Superior temporal gyrus (tissue), 1 donor: ENCODE results near the gene IGF2BP1.

ENCODE experiments used
- DNase-seq: peaks from one replicate; pipeline ENCODE4 v3.0.0-alpha.2; 2016; ENCODE audit errors: extremely low spot score

Gene IGF2BP1

DNA sequence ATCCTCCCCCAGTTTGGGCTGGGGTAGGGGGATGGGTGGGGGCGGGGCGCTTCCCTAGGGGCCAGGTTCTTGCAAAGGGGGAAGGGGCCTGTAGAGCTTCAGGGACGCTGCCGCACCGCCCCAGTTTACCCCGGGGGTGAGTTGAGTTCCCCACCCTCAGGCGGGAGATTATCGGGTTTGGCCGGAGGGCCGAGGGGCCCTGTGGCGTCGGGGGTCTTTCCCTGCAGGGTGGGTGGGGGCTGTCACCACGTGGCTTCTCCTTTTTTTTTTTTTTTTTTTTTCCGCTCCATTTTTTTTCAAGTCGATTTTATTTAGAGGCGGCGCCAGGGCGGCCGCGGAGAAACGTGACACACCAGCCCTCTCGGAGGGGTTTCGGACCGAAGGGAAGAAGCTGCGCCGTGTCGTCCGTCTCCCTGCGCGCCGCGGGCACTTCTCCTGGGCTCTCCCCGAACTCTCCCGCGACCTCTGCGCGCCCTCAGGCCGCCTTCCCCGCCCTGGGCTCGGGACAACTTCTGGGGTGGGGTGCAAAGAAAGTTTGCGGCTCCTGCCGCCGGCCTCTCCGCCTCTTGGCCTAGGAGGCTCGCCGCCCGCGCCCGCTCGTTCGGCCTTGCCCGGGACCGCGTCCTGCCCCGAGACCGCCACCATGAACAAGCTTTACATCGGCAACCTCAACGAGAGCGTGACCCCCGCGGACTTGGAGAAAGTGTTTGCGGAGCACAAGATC is at the start of gene IGF2BP1:
IGF2BP1 (plus strand) TSS at position 283 of the 724 bp plus-strand sequence; CDS start at position 644, 361 bp downstream.
- DNase-seq = no peak

DNA sequence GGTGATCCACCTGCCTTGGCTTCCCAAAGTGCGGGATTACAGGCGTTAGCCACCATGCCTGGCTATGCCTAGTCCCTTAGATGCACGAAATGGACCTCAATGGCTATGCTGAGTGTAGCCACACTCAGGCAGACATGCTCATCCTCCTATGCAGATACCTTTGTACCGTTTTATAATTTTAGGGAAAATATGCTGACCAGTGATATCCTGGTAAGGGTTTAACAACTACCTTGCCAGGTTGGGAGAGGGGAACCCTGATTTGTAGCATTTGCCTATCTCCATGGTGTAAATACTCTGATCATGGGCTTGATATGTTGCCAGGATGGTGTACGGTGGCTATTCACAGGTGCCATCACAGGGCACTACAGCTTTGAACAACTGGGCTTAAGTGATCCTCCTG is 45.6 kb upstream of the IGF2BP1 start:
- no peak for DNase-seq

DNA sequence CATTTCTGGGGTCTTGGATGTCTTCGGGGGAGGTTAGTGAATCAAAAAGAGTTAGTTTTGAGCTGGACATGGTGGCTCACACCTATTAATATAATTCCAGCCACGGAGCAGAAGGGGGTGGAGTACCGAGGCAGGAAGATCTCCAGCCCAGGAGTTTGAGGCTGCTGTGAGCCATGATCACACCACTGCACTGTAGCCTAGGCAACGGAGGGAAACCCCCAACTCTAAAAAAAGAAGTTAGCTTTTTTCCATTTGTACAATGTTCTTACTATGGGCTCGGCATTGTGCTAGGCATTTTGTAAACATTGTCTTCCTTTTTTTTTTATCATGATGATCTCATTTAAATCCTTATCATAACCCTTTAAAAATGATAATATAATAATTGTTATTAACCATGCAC is 44.3 kb upstream of the IGF2BP1 start:
- DNase-seq = no peak

DNA sequence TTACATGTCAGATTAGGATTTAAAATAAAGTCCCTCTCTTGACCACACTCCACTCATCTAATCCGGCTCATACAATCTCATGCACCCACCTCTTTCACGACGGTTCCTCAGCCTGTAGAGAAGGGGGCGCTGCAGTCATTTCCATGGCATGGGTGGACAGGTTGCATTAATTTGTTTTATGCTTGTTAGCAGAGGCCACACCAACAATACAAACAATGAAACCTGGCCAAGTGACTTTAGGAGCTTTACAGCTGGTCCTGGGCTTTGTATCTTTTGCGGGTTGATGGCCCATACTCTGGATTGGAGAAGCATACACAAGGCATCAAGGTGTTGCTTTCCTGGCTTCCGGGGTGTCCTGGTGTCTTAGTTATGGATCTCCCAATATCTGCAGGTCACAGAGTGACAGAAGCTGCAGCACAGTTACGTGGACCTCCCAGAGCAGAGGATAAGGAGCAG is 42.9 kb upstream of the IGF2BP1 start:
- no peak for DNase-seq

DNA sequence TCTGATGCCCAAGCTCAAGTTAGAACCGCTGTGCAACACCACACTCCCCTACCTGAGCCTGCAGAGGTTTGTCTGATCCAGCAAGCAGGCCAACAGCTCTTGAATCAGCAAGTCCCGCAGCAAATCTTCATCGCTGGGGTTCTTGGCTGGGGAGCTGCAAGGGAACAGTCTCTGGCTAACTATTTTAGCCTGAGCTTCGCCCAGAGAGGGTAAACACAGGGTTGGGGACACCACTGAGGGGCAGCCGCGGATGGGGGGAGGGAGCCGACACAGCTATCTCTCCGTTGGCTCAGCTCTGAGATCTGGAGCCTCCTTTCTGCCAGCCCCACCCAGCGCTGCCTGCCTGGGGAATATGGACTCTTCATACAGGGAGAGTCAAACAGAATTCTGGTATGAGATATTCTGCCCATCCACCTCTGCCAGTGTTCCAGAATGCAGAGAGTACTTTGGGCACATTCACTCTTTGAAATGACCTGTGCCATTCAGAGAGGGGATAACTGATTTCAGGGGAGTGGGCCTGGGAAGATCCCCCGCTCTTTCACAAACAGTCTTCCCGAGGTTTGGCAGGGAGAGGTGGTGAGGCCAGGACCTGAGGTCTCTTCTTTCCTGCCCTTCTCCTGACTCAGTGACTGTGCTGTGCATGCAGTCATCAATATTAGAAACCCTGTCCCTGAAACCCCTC is 36.2 kb upstream of the IGF2BP1 start:
- DNase-seq = no peak

DNA sequence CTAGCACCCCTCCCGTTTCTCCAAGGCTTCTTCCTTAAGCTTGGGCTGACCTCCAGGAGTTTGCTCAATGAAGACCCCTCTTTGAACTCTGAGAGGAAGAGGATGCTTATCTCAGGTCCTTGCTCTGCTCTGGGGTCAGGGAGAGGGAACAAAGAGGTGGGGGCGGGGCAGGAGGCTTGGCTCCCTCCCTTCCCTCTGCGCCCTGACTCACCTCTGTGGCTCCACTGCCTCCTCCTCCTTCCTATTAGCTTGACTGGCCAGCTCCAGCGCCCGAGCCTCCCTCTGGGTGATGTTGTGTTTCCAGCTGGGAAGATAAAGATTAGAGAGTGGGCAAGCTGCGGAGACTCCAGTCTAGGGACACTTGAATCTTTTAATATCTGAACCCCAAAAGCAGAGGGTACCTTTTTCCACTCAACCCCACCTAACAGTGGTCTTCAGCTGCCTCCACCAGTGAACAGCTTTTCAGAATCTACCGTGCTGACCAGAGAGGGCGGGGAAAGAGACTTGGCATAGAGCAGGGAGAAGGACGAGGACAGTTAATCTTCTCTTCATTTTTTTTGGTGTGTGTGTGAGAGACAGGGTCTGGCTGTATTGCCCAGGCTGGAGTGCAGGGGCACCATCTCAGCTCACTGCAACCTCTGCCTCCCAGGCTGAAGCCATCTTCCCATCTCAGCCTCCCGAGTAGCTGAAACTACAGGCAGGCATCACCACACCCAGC is 35.5 kb upstream of the IGF2BP1 start:
- no peak for DNase-seq

DNA sequence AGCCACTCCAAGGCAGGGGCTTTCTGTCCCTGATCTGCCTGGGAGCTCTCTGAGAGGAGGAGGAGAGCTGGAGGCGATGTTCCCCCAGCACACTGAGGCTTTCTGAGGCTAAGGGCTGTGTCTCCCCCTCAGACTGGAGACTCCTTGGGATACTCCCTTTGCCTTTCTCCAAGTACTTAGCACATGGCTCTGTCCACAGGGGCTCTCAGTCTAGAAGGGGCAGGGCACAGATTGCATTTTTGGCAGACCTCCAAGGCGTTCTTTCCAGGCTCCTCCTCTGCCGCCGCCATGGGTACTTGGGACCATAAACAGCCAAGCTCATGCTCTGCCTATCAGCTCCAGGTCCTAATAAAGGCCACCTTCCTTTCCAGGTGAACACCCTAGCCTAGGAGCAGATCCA is 27.0 kb upstream of the IGF2BP1 start:
- DNase-seq = no peak

DNA sequence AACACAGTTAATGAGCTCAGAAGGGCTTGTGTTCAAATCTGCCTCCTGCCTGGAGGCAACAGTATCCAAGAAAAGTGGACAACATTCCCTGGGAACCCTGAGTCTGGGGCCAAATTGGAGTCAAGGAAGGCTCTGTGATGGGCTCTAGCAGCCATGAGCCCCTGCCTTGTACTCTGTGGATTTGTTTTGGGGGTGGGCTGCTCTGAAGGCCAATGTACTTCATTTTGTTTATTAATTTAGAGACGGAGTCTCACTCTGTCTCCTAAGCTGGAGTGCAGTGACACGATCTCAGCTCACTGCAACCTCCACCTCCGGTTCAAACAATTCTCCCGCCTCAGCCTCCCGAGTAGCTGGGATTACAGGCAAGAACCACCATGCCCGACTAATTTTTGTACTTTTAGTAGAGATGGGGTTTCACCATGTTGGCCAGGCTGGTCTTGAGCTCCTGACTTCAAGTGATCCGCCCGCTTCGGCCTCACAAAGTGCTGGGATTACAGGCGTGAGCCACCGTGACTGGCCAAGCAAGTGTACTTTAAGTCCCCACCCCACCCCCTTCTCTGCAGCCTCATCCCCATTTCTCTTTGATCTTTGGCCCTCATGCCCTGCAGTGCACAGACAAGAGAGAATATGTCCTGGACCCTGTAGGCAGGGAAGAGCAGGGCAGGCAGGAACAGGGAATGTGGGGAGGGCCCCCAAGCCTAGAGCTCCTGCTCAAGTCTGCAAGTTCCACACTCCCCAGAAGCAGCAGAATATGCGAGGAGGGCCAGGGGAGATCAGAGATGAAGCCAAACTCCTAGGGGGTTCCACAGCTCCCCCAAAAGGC is 26.1 kb upstream of the IGF2BP1 start:
- DNase-seq = no peak

DNA sequence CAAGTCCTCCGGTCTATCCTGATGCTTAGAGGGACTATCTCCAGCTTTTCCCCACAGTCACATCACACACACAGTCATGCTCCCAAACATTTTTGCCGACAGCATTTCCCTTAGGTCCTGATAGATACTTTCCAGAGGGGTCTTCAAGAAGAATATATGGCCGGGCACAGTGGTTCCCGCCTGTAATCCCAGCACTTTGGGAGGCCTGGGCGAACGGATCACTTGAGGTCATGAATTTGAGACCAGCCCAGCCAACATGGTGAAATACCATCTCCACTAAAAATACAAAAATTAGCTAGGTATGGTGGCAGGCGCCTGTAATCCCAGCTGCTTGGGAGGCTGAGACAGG is 24.5 kb upstream of the IGF2BP1 start:
- no peak for DNase-seq

DNA sequence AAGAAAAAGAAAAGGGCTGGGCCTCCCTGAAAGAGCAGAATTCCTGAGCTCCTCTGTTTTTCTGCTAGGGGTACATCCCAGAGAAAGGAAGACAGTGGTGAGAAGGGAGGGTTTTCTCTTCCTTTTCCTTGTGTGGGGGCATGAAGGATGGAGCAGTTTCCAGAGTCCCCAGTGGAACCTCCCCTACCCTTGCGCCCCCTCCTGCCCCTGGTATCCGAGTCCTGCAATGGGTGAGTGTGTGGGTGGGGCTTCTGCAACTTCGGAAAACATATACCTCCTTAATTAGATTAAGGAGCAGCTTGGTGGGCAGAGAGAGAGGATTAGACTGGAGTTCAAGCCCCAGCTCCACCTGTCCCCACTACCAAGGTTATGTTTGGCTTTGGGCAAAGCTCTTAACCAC is 23.4 kb upstream of the IGF2BP1 start:
- DNase-seq = no peak

DNA sequence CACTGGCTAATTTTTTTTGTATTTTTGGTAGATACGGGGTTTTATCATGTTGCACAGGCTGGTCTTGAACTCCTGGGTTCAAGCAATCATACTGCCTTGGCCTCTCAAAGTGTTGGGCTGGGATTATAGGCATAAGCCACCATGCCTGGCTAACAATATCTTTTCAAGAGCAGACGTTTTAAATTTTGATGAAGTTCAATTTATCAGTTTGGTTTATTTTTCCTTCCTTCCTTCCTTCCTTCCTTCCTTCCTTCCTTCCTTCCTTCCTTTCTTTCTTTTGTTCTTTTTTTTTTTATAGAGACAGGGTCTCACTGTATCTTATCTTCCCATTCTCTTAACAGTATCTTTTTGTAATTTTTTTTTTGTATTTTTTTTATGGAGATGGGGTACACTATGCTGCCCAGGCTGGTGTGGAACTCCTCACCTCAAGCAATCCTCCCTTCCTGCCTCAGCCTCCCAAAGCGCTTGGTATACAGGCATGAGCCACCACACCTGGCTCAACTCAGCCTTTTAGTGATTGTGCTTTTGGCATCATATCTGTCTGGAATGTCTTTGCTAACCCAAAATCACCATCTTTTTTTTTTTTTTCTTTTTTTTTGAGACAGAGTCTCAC is 15.2 kb upstream of the IGF2BP1 start:
- no peak for DNase-seq

DNA sequence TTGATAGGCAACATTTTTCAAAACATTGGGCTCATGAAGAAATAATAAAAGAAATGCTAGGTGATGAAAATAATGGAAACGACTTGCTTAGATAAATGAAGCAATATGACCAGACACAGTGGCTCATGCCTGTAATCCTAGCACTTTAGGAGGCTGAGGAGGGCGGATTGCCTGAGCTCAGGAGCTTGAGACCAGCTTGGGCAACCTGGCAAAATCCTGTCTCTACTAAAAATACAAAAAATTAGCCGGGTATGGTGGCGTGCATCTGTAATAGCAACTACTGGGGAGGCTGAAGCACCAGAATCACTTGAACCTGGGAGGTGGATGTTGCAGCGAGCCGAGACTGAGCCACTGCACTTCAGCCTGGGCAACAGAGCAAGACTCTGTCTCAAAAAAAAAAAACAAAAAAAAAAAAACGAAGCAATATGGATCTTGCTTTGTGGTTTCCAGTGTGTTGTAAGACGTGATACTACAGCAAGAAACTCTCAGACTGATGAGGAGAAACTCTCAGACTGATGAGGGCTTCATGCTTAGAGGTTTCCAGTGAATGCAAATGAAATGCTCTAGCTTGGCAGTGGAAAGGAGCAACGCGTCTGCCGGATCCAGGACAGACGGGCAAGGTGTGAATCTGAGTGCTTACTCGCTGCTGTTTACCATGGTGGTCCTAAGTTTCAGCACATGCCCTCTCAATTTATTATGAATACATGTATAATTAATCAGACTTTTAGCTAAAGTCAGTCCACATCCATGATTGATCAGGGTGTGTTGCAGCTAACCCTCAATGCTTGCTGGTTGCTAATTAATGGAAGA is 11.5 kb upstream of the IGF2BP1 start:
- no peak for DNase-seq

DNA sequence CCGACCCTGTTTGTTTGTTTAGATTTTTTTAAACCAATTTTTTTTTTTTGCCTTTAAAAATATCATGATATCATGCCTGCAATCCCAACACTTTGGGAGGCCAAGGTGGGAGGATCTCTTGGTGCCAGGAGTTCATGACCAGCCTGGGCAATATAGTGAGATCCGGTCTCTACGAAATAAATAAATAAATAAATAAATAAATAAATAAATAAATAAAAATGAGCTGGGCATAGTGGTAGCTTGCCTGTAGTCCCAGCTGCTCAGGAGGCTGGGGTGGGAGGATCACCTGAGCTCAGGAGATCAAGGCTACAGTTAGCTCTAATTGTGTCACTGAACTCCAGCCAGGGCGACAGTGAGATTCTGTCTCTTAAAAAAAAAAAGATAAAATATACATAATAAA is 8.1 kb upstream of the IGF2BP1 start:
- no peak for DNase-seq

DNA sequence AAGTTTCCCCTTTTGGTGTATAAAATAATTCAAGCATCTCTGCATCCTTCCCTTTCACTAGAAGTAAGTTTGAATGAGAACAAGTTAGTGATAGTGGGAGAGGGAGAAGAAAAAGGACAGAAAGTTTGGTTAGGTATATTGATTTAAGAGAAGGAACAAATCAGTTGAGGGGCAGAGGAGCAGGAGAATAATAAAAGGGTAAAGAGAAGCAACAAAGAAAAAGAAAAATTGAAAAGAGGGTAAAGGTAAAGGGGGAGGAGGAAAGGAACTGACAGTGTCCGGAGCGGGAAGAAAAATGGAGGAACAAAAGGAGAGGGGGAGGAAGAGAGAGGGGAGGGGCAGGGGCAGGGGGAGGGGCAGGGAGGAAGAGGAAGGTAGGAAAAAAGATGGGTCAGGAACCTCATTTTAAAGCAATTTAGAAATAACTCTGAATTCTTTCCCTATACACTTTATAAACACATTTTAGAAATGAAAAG is 6.3 kb upstream of the IGF2BP1 start:
- DNase-seq = no peak

DNA sequence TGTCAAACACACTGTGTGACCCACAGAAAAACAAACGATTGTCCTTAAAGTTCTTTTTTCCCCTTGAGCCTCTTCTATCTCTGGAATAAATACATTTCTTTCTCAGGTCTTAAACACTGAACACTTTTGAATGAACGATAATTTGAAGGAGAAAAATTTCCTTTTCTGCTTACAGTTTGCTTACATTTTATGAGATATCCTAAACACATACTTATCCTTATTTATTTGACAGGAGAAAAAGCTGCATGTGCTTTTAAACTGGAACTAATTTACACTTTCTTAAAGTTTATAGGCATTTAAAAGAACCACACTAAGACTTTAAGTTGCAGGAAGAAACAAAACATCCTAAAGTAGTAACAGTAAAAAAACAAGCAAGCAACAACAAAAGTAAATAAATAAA is 4.7 kb upstream of the IGF2BP1 start:
- DNase-seq = no peak

DNA sequence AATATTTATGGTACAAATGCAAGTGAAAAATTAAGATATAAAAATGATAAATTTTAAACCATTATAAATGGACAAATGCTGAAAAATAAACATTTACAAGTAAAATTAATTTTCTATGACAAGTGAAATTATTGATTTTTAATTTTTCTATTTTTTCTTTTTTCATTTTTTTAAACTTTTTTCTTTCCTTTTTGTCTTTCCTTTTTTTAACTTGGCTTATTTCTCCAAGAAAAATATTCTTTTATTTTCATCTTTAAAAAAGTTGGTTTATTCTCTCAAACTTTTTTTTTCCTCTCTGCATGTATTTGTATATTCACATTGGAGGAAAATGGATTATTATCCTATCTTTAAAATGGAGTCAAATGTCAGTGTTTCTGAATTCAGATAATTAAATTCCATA is 3.9 kb upstream of the IGF2BP1 start:
- DNase-seq = no peak

DNA sequence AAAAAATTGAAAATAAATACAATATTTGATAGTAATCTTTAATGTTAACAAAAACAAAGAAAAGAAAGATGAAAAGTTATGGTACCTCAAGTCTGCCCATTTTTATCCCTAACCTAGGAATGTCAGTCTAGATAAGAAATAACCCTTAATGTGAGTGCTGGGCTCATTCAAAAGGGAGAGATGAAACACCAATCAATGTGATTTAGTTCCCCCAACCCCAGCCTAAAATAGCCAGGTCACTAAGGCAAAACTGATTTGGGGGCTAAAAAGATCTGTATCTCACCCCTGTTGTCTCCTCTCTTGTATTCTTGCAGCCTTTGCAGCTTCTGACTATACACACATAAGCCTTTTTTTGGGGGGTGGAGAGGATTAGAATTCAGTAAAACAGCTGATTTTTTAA is 3.2 kb upstream of the IGF2BP1 start:
- no peak for DNase-seq

DNA sequence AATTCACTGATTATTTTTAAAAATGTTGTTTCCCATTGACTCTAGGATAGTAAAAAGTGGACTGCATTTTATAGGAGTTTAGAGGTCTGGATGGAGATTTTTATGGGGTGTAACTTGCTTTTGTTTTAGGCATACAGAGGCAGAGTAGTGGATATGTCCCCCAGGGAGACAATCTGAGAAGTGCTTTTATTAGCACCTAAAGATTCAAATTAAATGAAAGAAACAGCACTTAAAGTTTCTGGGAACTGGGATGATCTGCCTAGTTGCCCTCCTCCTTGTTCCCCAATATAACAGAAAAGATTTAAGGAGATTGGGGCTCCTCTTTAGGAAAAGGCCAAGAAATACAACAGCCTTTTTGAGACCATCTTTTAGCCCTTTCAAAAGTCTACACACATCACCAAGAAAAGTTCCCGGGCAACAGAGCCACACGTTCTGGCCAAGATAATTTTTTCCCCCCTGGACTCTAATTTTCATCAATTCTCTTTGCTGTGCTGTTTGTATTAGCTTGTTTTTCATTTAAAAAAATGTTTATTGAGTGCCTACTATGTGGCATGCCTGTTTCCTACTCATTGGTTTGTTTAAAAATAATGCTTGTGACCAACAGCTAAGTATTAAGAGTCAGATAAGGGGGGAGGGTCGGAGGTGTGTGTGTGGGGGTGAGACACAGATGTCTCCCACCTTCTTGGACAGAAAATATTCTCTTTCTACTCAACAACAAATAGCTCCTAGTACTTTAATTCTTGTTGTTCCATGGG is 2.5 kb upstream of the IGF2BP1 start:
- no peak for DNase-seq

DNA sequence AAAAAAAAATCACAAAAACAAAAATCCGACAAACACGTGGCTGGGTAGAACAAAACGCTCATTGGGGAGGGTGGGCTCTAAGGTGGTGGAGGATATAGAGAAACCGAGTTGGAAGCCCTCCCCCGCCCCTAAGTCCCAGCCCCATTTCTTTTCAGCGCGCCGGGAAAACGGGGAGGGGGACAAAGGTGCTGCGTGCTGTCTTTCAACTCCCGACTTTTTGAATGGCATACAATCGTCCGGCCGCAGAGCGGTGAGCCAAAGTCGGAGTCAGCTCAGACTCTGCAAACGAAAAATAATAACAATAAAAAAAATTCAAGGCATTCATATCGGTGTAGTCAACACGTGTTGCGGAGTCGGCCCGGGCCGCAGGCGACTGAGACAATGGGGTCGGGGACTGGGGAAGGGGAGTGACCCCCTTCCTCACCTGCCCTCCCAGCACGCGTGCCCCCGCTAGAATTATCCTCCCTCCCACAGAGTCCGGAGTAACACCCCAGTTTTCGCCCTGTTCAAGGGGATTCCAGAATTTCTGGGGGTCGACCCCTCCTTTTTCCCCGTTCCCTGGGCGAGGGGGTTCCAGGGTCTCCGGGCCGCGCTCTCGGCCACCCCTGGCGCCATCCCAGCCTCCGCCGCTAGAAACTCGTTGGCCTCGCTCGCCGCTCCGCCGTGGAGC is 1.7 kb upstream of the IGF2BP1 start:
- no peak for DNase-seq
